GM18498 (cell line): ENCODE data around the gene TMEM256.

Experiments
- ATAC-seq: cut with Tn5 transposase; IDR thresholded peaks from one replicate; pipeline ENCODE4 v1.9.1; 2021; ENCODE audit warnings: mild to moderate bottlenecking, moderate library complexity; ENCODE audit not compliant: unreplicated experiment

Gene TMEM256

DNA sequence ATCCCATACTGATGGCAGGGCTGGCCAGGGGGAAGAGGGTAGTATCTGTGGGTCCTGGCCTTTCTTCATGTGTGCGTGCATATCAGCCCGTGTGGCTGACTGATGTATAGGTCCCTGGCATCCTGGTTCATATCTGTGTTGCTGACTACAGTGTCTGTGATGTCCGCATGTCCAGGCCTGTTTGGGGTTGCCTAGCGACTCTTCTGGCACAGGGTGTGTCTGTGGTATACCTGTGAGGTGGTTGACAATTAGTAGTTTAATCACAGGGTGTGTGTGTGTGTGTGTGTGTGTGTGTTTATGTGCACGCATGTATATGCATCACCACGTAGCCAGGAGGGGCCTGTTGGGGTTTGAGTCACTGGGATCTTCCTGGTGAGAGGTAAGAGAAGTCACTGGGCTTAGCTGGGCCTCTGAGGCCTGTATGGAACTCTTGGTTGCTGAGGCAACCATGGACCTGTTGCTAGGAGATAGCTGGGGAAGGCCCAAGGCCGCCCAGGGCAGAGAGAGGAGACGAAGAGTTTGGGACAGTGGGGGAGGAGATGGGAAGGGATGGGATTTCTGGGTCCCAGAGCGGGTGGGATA is 49.5 kb downstream of the TMEM256 start:
- ATAC-seq, result no peak
